ENCODE data around the gene RALGPS2.

DNA sequence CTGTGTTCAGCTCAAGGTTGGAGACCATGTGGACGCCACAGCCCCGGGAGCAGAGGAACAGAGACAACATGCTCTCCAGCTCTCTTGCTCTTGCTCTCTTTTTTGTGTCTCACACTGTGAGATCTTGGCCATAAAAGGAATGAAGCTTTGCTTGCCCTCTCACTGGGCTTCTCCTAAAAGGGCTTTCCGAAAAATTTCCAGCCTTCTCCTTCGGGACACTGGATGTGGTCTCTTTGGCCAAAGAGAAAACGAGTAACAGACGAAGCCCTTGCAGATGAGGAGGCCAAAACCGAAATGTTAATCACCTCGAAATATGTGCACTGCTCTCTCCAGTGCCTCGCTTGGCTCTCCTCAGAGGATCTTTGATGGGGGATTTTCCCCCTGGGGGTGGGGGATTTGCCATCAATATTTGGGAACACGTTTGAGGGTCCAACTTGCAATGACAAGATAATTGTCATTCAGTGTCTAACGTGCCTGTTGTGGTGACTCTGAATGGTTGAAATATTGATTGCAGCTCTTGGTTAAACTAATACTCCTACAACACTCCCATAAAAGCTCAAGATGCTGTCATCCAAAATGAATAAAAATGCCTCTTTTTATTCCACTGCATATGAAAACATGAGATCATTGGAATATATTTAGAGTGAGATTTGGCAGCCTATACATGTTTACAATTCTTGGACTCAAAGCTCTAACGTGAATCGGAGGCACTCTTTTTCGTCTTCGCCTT lies 214.5 kb downstream of the RALGPS2 start:
- TF ChIP-seq, protein P1, sequence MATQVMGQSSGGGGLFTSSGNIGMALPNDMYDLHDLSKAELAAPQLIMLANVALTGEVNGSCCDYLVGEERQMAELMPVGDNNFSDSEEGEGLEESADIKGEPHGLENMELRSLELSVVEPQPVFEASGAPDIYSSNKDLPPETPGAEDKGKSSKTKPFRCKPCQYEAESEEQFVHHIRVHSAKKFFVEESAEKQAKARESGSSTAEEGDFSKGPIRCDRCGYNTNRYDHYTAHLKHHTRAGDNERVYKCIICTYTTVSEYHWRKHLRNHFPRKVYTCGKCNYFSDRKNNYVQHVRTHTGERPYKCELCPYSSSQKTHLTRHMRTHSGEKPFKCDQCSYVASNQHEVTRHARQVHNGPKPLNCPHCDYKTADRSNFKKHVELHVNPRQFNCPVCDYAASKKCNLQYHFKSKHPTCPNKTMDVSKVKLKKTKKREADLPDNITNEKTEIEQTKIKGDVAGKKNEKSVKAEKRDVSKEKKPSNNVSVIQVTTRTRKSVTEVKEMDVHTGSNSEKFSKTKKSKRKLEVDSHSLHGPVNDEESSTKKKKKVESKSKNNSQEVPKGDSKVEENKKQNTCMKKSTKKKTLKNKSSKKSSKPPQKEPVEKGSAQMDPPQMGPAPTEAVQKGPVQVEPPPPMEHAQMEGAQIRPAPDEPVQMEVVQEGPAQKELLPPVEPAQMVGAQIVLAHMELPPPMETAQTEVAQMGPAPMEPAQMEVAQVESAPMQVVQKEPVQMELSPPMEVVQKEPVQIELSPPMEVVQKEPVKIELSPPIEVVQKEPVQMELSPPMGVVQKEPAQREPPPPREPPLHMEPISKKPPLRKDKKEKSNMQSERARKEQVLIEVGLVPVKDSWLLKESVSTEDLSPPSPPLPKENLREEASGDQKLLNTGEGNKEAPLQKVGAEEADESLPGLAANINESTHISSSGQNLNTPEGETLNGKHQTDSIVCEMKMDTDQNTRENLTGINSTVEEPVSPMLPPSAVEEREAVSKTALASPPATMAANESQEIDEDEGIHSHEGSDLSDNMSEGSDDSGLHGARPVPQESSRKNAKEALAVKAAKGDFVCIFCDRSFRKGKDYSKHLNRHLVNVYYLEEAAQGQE (IDR thresholded peaks at IDR 0.05; ENCODE audit: unreplicated experiment) = no peak
- TF ChIP-seq POLR2AphosphoS5 (IDR thresholded peaks at IDR 0.05; ENCODE audit: low read depth) (no peak), EZH2 (IDR thresholded peaks at IDR 0.05; ENCODE audit: low read depth, unreplicated experiment) (no peak), CREB1 (CRISPR knock-in tag; IDR thresholded peaks at IDR 0.05; ENCODE audit: low read depth) (no peak), JUNB (IDR thresholded peaks at IDR 0.05; ENCODE audit: unreplicated experiment) (no peak), ZNF331 (CRISPR knock-in tag; IDR thresholded peaks at IDR 0.05; ENCODE audit: low read depth) (no peak), EZH2phosphoT487 (IDR thresholded peaks at IDR 0.05; ENCODE audit: unreplicated experiment) (no peak), STAT1 (IDR thresholded peaks at IDR 0.05; ENCODE audit: unreplicated experiment) (no peak)
- TF ChIP-seq, protein P2, sequence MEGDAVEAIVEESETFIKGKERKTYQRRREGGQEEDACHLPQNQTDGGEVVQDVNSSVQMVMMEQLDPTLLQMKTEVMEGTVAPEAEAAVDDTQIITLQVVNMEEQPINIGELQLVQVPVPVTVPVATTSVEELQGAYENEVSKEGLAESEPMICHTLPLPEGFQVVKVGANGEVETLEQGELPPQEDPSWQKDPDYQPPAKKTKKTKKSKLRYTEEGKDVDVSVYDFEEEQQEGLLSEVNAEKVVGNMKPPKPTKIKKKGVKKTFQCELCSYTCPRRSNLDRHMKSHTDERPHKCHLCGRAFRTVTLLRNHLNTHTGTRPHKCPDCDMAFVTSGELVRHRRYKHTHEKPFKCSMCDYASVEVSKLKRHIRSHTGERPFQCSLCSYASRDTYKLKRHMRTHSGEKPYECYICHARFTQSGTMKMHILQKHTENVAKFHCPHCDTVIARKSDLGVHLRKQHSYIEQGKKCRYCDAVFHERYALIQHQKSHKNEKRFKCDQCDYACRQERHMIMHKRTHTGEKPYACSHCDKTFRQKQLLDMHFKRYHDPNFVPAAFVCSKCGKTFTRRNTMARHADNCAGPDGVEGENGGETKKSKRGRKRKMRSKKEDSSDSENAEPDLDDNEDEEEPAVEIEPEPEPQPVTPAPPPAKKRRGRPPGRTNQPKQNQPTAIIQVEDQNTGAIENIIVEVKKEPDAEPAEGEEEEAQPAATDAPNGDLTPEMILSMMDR (conservative IDR thresholded peaks at IDR 0.05; ENCODE audit: low read depth in 2 of 2) = no peak
- TF ChIP-seq, protein P3, sequence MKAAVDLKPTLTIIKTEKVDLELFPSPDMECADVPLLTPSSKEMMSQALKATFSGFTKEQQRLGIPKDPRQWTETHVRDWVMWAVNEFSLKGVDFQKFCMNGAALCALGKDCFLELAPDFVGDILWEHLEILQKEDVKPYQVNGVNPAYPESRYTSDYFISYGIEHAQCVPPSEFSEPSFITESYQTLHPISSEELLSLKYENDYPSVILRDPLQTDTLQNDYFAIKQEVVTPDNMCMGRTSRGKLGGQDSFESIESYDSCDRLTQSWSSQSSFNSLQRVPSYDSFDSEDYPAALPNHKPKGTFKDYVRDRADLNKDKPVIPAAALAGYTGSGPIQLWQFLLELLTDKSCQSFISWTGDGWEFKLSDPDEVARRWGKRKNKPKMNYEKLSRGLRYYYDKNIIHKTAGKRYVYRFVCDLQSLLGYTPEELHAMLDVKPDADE (IDR thresholded peaks at IDR 0.05) = no peak

Measured in GM23338 (cell line).